BJ (cell line): ENCODE data around the gene PTPRK. TPM values are rescaled to one million over a fixed set of nuclear protein-coding genes. Genes with fewer than 3 reads are reported as not detected.
A peak's percentile ranks its signal among the peaks of the same experiment; 100 is the strongest.

Experiments
- CTCF ChIA-PET: fragments of 350-600 bp; formaldehyde crosslinking; extraction: SDS; loops from one replicate; lab custom pipeline; 2021; ENCODE audit warnings: antibody characterized with exemption, inconsistent platforms; lab: Yijun Ruan, JAX
- POLR2A ChIA-PET: fragments of 300-600 bp; sonication (Branson Sonifier 250); formaldehyde crosslinking; extraction: SDS; loops from one replicate; lab custom pipeline; 2021; ENCODE audit warnings: antibody characterized with exemption; lab: Charles Lee
- DNase-seq: peaks from one replicate; pipeline ENCODE4 v3.0.0-alpha.2; 2011; ENCODE audit warnings: low read depth
- H3K27me3 ChIP-seq: 2 replicates; pipeline ENCODE4 v1.6.0; 2011; ENCODE audit warnings: low read length; ENCODE audit not compliant: control insufficient read depth, insufficient read depth
- H3K36me3 ChIP-seq: 2 replicates; pipeline ENCODE4 v1.5.1; 2011; ENCODE audit warnings: low read length; ENCODE audit not compliant: control insufficient read depth, insufficient read depth
- H3K4me3 ChIP-seq: 2 replicates; pipeline ENCODE4 v1.5.1; 2011; ENCODE audit warnings: low read depth, mild to moderate bottlenecking, control low read depth, low read length
- CTCF ChIP-seq: IDR thresholded peaks from 2 replicates; pipeline ENCODE4 v1.5.1; 2011; ENCODE audit warnings: low read depth, mild to moderate bottlenecking, control low read depth, inconsistent platforms, low read length, moderate library complexity; ENCODE audit not compliant: insufficient read depth
- polyA plus RNA-seq: library from polyadenylated mRNA; depleted of rRNA; stranded (reverse); fragments of >200 nt; gene quantifications from 2 replicates; pipeline ENCODE4 v1.2.3, GENCODE V29; 2011

The PTPRK gene
- polyA plus RNA-seq, 1 experiment = 18.5 TPM

GRCh38 chr6:128413291-128413690 lies 107.1 kb downstream of the PTPRK start:
- no peak for TF ChIP-seq CTCF
- no peak overlapping the region for H3K4me3 ChIP-seq
- no peaks in the 10 kb centered on the region for H3K27me3 ChIP-seq
- ChIA-PET POLR2A (no interaction called here), CTCF (no interaction called here)
- H3K36me3 ChIP-seq = no peaks in the 10 kb centered on the region
- DNase-seq = no peak

GRCh38 chr6:128412680-128413079 lies 107.7 kb downstream of the PTPRK start:
- H3K36me3 ChIP-seq = no peaks in the 10 kb centered on the region
- no peaks in the 10 kb centered on the region for H3K27me3 ChIP-seq
- POLR2A ChIA-PET = no interaction called here
- no peak overlapping the region for H3K4me3 ChIP-seq
- CTCF ChIA-PET = no interaction called here
- TF ChIP-seq CTCF = no peak
- DNase-seq = no peak

- no peaks in the 10 kb centered on the region for H3K36me3 ChIP-seq
- H3K4me3 ChIP-seq = no peak overlapping the region
- H3K27me3 ChIP-seq = no peaks in the 10 kb centered on the region
- peak; percentile 4 for DNase-seq
- POLR2A ChIA-PET = no interaction called here
- TF ChIP-seq CTCF = no peak
- CTCF ChIA-PET = no interaction called here
These were observed 109.8 kb downstream of the PTPRK start for GRCh38 chr6:128410584-128410983.

GRCh38 chr6:128409003-128409402 lies 111.4 kb downstream of the PTPRK start:
- Histone ChIP-seq H3K36me3 (no peaks in the 10 kb centered on the region), H3K4me3 (no peak overlapping the region), H3K27me3 (no peaks in the 10 kb centered on the region)
- ChIA-PET POLR2A (no interaction called here), CTCF (no interaction called here)
- DNase-seq = no peak
- no peak for TF ChIP-seq CTCF

- H3K27me3 ChIP-seq = no peaks in the 10 kb centered on the region
- H3K4me3 ChIP-seq = no peak overlapping the region
- ChIA-PET POLR2A (no interaction called here), CTCF (no interaction called here)
- TF ChIP-seq CTCF = no peak
- H3K36me3 ChIP-seq = no peaks in the 10 kb centered on the region
- no peak for DNase-seq
These were observed 113.9 kb downstream of the PTPRK start for GRCh38 chr6:128406453-128406852.
